HG03066 (cell line): ENCODE data around the gene FBXL20.

ENCODE experiments used
- ATAC-seq: cut with Tn5 transposase; IDR thresholded peaks from one replicate; pipeline ENCODE4 v1.9.1; 2021; ENCODE audit warnings: low read depth; ENCODE audit not compliant: unreplicated experiment

The FBXL20 gene

GRCh38 chr17:39209317-39210092 lies 191.9 kb downstream of the FBXL20 start:
- ATAC-seq = no peak

GRCh38 chr17:39208893-39209292 lies 192.5 kb downstream of the FBXL20 start:
- no peak for ATAC-seq

- ATAC-seq = no peak
Measured at GRCh38 chr17:39208136-39208535, 193.3 kb downstream of the FBXL20 start.

- no peak for ATAC-seq
Measured at GRCh38 chr17:39205112-39205526, 196.3 kb downstream of the FBXL20 start.

- no peak for ATAC-seq
Measured at GRCh38 chr17:39204245-39204644, 197.2 kb downstream of the FBXL20 start.
